GM18499 (cell line): ENCODE measurements around the gene TMEM266.
A peak's percentile ranks its signal among the peaks of the same experiment; 100 is the strongest.
"Not testable (repeated sequence)": the region's sequence is repeated elsewhere in the genome, so short reads cannot be mapped to it uniquely, and the experiment has no call there.

Source experiments
- ATAC-seq: cut with Tn5 transposase; IDR thresholded peaks from one replicate; pipeline ENCODE4 v1.9.1; 2021; ENCODE audit warnings: moderate number of reproducible peaks; ENCODE audit not compliant: insufficient read depth, unreplicated experiment

Gene TMEM266

GRCh38 chr15:76059320-76060117 is at the start of gene TMEM266:
Gene TMEM266, plus strand, starts transcription at chr15:76059985. Its CDS starts 74,279 bp downstream, at chr15:76134264.
- ATAC-seq, result no peak

GRCh38 chr15:76010613-76011012 is 49.2 kb upstream of the TMEM266 start:
- no peak for ATAC-seq

- no peak for ATAC-seq
These were observed 47.9 kb upstream of the TMEM266 start, which contains the start of gene NRG4 for GRCh38 chr15:76011627-76012551. Gene NRG4, minus strand, starts transcription at chr15:76012424. Its CDS starts 1,194 bp downstream, at chr15:76011230.

- ATAC-seq, result not testable (repeated sequence)
These were observed 46.3 kb upstream of the TMEM266 start for GRCh38 chr15:76013470-76013869.

GRCh38 chr15:76024021-76024768 is 35.6 kb upstream of the TMEM266 start:
- no peak for ATAC-seq

DNA sequence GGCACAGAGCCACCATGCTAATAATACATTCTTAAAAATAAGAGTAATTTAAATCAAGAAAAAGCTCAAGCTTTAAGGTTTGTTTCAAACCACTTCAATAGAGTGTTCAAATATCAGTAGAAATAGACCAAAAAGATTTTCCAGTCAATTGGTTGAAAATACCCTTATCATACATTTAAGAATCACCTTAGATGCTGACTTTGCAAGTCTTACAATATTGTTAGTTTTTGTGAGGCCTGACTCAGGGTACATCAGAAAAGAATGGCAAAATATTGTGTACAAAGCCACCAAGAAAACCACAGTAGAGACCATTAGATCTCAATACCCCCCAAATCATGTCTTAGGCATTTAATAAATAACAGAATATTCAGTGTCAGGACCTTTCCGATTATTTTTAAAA is 27.7 kb upstream of the TMEM266 start:
- ATAC-seq, result no peak

DNA sequence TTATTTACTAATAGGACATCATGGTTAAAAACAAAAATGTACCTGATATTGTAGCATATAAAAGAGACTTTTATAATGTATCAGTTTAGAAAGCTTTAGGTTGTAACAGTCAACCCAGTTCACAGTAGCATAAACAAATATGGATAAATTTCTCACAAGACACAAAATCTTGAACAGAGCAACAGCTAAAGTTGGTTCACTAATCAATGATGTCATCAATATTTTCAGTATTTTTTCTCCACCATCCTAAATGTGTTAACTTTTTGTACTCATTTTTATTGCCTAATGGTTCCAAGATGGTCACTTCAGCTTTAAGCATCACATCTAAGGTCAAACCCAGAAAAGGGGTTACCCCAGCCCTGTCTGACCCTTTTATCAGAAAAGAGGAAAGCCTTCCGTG is 26.3 kb upstream of the TMEM266 start:
- ATAC-seq, result no peak

DNA sequence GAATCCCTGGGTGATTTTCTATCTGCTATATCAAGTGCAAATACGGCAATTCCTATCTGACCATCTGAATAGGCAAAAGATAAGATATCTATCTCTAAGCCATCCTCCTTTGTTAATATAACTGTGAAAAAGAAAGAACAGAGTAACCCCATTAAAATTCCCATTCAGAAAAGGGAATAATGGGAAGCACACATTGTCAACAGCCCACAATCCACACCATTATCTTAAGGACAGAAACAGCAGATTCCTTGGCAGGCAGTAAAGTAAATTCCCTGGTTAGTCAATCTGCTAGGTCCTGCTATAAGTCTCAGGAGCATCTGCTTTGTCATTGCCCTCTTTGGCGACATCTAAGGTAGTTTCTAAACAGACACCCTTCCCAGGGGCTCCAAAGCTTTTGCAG is 25.7 kb upstream of the TMEM266 start:
- no peak for ATAC-seq

- ATAC-seq, result no peak
These were observed 24.2 kb upstream of the TMEM266 start for GRCh38 chr15:76035593-76035992.

DNA sequence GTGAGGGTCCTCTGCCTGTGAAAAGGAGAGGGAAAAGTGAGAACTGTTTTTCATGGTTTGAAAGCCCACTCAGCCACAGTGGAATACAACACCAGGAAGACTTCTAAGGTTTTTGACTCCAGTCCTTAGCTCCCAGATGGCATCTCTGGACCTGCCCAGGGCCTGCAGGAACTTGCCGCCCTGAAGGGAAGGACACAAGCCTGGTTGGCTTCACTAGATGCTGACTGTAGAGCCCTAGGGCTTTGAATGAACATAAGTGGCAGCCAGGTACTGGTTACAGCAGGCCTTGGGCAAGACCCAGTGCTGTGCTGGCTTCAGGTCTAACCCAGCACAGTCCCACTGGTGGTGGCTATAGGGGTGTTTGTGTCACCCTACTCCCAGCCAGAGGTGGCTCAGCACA is 21.3 kb upstream of the TMEM266 start:
- ATAC-seq, result no peak

DNA sequence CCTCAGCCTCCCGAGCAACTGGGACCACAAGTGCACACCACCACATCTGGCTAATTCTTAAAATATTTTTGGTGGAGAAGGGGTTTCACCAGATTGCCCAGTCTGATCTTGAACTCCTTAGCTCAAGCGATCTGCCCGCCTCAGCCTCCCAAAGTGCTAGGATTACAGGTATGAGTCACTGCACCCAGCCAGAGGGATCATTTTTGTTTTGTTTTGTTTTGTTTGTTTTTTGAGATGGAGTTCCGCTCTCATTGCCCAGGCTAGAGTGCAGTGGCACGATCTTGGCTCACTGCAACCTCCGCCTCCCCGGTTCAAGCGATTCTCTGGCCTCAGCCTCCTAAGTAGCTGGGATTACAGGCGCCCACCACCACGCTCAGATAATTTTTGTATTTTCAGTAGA is 5.6 kb upstream of the TMEM266 start:
- ATAC-seq, result not testable (repeated sequence)

DNA sequence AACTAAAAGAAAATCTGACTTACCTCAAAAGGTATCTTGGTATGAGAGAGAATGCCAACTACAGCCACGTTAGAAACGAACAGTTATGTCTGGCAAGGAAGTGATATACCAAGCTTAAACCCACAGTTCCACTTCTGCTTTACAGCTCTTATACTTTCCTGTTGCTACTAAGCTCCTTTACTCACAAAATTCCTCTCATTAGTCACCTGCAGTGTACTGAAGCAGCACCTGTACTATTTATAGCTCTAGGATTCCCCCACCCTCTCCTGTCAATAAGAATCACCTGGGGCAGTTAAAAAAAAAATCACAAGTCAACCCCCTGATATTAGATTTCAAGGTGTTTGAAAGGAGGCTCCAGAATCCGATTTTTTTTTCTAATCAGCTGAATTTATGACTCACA is 2.9 kb upstream of the TMEM266 start:
- peak; percentile 79 for ATAC-seq

DNA sequence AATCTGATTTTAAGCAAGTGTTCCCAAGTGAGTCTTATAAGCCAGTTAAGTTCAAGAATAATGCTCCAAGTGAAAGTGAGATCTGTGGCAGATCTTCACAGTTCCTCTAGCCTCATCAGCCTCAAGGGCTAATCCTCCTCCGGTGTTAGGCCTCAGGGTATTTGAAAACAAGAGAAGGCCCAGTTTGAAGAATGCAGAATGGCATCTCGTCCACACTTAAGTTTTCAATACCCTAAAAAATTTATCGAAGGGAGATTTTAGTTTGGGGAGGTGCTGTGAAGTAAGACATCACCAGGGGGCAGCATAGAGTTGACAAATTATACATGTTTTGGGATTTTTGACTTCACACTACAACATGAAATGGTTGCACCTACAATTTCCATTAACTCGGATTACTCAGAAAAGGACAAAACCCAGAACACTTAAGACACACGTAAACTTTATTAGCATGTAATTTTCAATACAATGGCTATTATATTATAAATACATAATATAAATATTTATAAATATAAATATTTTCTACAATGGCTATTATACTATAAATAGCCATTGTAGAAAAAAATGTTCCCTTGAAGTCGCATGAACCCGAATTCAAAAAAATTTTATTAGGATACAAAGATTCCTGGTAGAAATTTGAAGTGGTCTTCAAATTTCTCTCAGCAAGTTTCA is 2.3 kb upstream of the TMEM266 start:
- peak; percentile 8 for ATAC-seq

DNA sequence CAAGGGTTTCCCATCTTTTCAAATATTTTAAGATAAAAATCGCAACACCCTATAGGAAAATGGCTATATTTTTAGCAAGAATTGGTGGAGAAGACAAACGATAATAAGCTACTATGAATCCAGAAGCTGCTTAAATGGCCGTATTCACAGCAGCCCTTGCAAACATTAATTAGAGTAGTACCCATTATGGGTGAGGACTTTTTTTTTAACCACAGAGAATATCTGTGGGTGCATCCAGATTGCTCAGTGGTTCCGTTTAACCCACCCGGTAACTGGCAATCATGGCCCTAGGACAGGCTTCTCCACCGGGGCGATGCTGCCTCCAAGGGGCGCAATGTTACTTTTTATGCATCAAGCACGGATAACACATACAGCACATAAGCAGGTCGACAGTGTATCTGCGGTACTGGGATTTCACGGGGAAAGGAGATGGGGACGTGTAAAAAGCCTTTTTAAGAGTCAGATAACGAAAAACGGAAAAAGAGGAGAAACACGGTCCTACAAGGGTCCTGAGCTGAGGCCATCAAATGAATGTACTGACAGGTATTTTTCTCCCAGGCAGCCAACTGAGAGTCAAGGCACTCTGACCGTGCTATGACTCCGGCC is 968 bp upstream of the TMEM266 start:
- ATAC-seq, result no peak

DNA sequence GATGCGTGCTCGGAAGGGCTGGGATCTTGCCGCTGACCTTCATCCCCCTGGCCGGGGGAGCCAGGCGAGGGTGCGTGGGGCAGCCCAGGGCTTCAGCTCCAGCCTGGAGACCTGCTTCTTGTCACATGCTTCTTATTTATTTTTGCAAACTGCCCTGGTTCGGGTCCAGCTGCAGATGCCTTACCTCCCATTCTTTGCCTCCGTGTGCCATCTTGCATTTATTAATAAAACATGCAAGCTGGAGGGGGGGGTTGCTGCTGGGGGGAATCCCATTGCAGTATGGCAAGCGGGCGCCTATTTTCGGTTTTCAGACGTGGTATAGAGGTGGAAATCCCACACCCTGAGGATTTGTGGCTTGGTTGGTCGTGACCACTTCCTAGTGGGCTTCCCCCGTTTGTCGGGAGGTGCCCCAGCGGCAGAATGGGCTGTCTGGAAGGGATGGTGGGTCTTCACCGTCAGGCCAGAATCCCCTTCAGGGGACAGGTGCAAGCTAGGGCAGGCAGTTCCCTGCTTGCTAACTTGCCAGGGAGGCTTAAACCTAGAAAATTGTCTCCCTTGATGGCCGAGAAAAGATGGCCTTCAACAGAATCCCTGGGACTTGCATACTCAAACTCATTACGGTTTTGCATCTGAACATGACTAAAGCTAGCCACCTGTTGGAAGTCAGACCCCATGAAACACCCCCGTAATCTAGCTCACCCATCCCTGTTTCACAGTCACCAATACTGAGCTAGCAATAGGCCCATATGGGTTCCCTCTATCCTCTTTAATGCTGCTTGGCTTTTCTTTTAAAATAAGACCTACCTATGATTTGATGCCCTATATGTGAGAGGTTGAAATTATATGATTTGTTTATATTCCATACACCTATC is 569 bp downstream of the TMEM266 start:
- ATAC-seq, result no peak

DNA sequence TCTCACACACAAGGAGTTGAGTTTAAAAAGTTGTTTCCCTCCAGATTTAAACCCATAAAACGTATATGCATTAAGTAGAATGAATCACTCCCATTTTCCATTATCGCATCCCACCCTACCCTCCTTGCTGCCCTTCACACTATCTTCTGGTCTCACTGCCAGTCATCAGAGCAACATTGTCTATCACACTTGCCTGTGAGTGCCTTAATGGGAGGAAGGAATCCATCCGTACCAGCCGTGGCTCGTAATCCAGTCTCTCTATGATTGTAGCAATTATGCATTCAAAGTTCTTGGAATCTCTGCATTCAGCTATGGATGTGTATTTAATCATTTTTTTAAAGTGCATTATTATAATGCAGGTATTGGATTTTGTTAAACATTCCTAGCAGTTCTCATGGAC is 1.9 kb downstream of the TMEM266 start:
- ATAC-seq, result no peak

DNA sequence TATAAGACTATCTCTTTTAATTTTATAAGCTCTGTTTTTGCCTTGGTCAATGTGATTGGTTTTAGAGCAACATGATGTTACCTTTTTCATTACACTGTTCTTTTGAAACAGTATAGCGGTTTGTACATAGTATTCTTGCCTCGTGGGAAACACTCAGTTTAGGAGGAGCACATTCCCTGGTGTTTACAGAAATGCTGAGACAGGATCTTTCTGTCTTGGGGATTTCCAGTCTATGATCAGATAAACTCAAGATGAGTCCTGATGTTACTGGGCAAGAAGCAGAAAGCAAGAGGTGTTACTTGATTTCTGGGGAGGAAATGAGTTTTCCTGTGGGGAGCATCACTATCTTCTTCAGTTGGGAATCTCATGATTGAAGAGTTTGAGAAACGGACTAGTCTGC is 2.5 kb downstream of the TMEM266 start:
- ATAC-seq, result no peak

GRCh38 chr15:76064375-76064774 is 4.6 kb downstream of the TMEM266 start:
- ATAC-seq, result no peak

DNA sequence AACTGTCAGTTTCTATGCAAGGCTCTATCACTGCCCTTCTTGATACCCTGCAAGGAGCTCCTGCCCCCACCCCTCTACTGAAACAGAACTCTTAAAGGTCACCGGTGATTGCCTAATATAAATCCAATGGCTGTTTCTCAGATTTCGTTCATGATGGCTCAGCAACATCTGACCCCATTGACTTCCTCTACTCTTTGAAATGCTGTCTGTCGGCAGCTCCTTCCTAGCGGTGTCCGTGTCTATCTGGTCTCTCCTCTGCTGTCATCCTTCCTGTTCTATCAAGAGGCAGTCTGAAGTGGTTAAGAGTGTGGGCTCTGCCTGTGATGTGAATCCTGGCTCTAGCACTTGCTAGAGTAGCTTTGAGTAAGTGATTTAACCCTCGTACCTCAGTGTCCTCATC is 5.5 kb downstream of the TMEM266 start:
- no peak for ATAC-seq
